ENCODE data around the gene WNT3.

GRCh38 chr17:46795379-46795952 is 23.0 kb downstream of the WNT3 start:
- TF ChIP-seq POLR2A (IDR thresholded peaks at IDR 0.05) (no peak), CTCF (IDR thresholded peaks at IDR 0.05) (no peak)

All from lower leg skin (tissue), 3 donors.